ENCODE measurements around the gene ITIH1.

The ITIH1 gene

GRCh38 chr3:52817221-52817620, 39.8 kb downstream of the ITIH1 start:
- no peak for DNase-seq

DNA sequence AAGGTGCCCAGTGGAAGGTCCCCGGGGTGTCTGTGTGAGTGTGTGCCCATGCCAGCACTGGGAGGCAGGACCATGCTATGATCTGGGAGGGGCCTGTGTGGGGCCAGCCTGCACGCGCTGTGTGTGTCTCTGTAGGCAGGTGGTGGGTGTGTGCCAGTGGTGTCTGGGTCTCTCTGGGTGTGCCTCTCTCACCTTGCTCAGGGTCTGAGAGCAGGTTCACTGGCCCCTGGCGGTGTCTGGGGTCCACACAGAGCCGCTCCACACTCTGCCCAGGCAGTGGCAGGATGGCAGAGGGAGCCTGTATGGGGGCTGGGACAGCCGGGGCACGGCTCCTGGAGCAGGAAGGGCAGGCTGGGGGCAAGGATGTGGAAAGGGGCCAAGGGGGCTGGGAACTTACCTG, 40.5 kb downstream of the ITIH1 start:
- DNase-seq: no peak

DNA sequence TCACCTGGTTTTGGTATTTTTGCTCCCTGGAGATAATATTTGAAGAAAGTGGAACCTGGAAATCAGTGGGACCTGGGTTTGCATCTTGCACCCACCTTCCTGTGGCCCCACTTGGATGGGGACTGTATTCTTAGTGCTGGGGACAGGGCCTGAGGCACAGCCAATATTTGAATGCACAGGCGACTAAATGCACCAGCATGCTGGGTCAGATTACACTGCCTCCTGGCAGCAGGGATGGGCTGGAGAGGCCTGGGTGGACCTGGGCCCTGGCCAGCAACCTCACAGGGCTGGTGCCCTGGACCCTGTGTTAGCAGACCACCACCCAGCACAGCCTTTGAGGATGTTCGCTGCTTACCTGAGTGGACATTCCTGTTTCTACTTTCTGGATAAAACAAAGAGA, 42.5 kb downstream of the ITIH1 start:
- DNase-seq: no peak

- DNase-seq: no peak
Measured at GRCh38 chr3:52820736-52821135, 43.3 kb downstream of the ITIH1 start.

DNA sequence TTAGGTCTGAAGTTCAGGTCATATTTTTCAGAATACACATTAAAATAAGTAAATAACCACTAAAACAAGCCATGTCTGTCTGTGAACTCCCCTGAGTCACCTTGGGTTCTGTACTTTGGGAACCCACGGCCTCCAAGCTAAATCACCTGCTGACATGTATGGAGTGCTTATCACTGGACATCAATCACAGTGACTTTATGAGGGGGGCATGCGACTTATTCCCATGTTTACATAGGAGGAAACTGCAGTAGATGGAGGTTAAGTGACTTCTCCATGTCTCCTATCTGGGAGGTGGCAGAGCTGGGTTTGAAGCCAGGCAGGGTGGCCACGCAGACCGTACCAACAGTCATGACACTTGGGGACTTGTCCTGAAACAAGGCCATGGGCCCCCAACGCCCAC, 45.0 kb downstream of the ITIH1 start:
- no peak for DNase-seq

- DNase-seq: no peak
Measured at GRCh38 chr3:52824037-52824436, 46.6 kb downstream of the ITIH1 start.

DNA sequence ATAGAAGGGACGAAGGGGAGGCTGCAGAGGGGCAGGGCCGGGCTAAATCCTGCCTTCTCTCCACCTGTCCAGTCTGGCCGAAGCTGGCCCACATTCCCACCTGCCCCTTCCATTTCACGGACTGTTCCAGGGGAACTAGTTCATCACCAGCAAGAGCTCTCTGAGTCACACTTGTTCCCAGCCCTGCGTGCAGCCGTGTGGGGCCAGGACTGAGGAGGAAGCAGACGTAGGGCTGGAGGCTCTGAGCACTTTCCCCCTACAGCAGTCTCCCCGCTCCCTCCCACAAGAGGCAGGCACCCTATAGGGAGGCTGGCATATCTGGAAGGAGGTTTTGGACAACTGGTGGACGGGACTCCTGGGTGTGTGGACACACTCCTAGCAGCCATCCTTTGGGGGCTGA, 50.0 kb downstream of the ITIH1 start:
- no peak for DNase-seq

DNA sequence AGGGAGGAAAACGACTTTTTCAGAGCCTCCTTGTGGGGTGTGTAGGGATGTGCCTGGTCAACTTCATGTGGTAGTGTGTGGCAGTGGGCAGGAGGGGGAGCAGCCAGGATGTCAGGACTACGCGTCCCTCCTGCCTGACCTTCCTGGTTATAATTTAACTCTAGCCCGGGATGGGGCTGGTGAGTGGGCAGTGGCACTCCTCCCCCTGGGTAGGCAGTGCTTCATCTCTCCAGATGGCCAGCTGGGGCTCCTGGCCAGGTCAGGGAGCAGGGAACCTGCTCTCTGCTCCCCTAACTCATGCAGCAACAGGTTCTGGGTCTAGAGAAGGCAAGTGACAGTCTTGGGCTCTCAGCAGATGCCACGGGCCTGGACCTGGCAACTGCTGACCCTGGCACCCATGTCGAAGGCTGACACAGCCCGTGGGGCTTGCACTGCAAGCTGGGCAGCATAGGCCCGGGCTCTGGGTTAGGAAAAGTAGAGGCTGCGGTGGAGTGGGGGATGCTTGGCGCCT, 50.5 kb downstream of the ITIH1 start:
- DNase-seq: no peak

GRCh38 chr3:52829482-52829881, 52.1 kb downstream of the ITIH1 start:
- DNase-seq: no peak

DNA sequence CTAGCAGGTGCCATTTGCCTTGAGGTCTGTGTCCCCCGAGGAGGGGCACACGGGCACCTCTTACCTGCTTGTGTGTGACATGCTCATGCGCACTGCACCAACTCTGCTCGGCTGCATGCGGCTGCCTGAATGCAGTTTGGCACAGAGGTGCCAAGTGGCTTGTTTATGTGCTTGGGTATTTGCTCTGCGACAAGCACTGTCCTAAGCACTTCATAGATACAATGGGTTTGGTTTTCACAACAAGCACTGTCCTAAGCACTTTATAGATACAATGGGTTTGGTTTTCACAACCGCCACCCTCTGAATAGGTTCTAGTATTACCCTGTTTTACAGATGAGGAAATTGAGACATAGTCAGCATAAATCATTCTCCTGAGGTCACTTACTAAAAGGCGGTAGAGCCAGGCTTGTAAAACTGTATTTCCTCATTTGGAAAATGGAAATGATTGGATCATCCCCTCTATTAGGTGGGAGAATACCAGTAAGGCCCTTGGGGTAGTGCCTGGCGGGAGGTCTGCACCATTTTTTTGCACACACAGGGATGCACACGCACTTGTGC, 52.6 kb downstream of the ITIH1 start:
- no peak for DNase-seq

DNA sequence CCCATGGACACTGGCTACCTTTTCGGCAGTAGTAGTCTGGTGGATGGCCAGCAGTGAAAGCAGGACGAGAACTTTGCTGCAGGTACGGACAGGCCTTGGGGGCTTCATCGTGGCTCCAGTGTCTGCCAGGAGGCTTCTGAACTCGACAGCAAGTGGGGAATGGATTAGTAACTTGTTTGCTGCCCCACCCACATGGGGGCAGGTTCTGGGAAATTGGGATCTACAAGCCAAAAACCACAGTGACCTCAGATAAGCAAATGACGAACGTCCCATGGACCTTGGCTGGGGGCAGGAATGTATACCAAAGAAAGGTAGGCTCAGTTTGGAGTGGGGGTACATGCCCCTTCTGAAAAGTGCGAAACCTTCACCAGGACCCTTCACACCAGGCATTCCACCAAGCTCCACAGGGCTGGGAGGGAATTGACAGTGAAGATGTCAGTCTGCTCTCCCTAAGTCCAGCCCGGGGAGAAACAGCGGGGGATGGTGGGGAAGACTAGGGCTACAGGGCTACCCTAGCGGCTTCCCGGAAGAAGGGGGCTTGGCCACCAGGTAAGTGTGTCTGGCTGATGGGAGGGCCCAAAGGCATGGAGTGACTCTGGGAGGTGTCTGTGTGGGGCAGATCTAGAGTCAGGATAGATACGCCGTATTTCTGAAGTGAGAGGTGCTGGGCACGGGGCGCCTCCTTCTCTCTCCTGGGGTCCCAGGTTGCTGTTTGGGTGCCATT, 53.3 kb downstream of the ITIH1 start, which contains the start of gene ITIH4:
ITIH4 (minus strand) TSS at position 138 of the 724 bp plus-strand sequence; CDS start at position 108, 30 bp downstream.
- DNase-seq: no peak

GRCh38 chr3:52831500-52832301, 54.3 kb downstream of the ITIH1 start:
- DNase-seq: no peak

DNA sequence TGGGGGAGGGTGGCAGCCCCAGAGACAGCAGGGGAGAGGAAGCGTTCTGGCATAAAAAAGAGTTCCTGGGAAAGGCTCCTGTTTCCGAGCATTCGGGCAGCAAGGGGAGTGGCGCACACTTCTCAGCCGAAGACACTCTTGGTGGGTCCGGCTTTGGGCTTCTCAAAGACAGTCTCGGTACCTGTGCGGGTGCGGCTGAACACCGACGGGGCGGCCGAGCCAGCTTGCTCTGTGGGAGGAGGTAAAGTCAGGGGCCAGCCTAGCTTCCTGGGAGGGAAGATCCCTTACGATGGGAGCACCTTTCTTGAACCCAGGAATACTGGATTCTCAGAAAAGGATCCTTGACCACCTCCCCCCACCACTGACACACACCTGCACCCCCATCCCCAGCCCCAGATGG, 55.8 kb downstream of the ITIH1 start:
- DNase-seq: no peak

- no peak for DNase-seq
Measured at GRCh38 chr3:52834871-52835501, 57.6 kb downstream of the ITIH1 start, which contains the start of gene MUSTN1. Gene MUSTN1 (minus strand): TSS chr3:52835019. CDS start chr3:52834948, 71 bp downstream.

DNA sequence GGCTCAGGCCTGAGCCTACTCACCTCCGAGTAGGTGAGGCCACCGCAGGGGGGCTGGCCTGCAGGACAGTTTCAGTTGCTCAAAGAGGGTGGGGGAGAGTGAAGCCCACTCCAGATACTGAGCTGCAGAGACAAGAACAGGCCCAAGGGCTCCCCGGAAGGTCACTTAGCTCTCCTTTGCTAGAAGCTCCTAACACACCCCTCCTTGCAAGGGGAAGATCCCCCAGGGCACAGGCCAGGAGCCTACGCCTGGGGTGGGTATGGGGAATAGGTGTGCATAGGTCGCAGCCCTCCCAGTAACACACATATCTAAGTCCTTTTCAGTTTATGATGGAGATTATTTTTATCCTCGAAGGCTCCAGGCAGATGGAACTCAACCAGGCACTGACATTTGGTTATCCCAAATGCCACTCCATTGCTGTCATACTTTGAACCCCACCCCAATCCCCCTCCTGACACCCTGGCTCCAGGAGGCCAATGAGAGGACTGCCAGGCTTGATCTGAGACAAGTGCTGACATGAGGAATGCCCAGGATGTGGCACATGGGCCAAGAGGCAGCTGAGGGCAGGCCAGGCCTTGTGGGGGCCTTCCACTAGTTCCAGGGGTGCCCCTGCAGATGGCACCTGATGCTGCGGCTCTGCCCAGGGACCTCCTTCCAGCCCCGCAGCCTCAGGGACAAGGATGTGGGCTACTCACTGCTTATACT, 58.5 kb downstream of the ITIH1 start:
- no peak for DNase-seq

DNA sequence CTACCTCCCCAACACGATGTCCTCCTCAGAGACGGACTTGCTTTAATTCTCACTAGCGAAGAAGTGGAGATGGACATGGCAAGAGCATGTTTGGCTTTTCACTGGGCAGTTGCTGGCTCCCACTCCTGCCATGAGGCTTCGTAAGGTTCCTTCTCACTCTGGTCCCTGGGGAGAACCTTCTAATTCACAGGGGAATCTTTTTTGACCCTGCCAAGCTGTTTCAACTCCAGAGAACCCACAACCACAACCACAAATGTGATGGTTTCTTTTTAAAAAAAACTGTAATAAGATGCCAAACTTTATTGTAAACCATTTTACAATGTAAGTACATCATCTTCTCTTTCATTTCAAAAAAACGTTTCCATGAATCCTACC, 59.1 kb downstream of the ITIH1 start:
- no peak for DNase-seq

- no peak for DNase-seq
Measured at GRCh38 chr3:52836986-52837385, 59.6 kb downstream of the ITIH1 start.

GRCh38 chr3:52838561-52839267, 61.3 kb downstream of the ITIH1 start:
- DNase-seq: no peak

- no peak for DNase-seq
Measured at GRCh38 chr3:52839268-52839575, 61.8 kb downstream of the ITIH1 start.

- no peak for DNase-seq
Measured at GRCh38 chr3:52839892-52840545, 62.6 kb downstream of the ITIH1 start.

GRCh38 chr3:52841211-52841980, 64.0 kb downstream of the ITIH1 start:
- no peak for DNase-seq
